Suppressor macrophage treated with lipopolysaccharide for 1 hour (primary cell): ENCODE measurements around the gene KIF3C.
A peak's percentile ranks its signal among the peaks of the same experiment; 100 is the strongest.
"Not testable (repeated sequence)": the region's sequence is repeated elsewhere in the genome, so short reads cannot be mapped to it uniquely, and the experiment has no call there.

Source experiments
- DNase-seq, 3 donors: peaks; one replicate each; pipeline ENCODE4 v3.0.0-alpha.2; 2020 to 2022

The KIF3C gene

GRCh38 chr2:25958611-25959010 is 23.7 kb downstream of the KIF3C start:
- DNase-seq, result not testable (repeated sequence)

DNA sequence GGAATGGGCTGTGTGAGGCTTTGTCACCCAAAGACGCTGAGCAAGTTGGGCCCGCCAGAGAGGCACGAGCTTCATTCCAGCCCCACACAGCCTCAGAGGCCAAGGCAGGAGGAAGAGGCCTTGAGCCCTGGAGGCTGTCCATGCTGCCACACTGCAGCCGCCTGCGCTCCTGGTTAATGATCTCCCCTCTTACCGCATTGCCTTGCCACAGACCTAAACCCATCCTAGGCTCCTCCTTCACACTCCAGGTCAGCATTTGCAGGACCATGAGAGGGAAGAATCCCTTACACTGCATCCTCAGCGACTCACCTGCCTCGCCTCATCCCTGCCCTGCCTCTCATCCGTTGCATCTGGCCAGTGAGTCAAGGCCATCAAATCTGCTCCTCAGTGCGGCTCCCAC is 24.6 kb downstream of the KIF3C start:
- DNase-seq, result no peak

DNA sequence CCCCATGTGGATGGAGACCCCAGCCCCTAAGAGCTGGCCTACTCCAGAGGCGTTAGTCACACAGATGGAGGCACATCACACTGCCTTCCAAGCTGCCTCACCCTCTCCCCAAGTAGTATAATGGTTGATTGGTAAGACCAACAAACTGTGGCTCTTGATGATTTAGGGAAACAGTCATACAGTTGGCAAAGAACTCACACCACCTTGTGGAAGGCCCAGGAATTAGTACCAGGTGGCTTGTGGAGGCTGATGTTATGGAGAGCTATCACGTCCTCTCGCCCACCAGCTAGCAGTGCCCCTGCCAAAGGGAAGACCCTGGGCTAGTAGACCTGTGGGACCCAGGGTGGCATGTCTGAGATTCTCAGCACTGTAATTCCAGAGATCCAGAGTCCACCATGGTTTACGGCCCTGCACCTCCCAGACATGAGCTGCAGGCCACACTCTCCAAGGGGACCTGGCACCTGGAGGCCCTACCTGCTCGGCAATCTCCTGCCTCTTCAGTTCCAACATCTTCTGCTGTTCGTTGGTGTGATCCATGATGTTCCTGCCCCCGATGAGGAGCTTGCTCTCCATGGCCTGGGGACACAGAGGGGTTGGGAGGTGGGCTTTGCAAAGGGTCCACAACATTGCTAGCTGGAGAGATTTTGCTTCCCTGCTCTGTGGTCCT is 26.3 kb downstream of the KIF3C start:
- DNase-seq, result no peak

DNA sequence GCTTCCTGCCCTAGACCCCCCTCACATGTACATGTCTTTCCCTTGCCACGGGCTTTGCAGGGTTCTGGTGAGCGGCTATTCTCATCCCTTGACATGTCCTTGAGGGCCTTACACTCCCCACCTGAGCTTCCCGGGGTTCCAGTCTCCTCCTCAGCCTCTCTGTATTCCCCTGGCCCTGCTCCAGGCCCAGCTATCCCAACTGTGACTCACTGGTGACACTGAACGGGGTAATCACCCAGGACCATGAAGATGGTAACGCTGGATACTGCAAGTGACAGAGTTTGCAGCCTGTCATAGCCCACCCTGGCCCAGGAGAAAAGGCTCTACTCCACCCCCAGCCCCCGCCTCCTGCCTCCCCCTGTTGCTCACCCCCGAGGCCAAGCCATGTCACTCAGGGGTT is 27.3 kb downstream of the KIF3C start:
- DNase-seq, result no peak

- DNase-seq, result no peak
These were observed 28.0 kb downstream of the KIF3C start for GRCh38 chr2:25954199-25954752.

- peak; percentile 80 to 89 (median 87) for DNase-seq
These were observed 31.2 kb downstream of the KIF3C start for GRCh38 chr2:25951071-25951547.

DNA sequence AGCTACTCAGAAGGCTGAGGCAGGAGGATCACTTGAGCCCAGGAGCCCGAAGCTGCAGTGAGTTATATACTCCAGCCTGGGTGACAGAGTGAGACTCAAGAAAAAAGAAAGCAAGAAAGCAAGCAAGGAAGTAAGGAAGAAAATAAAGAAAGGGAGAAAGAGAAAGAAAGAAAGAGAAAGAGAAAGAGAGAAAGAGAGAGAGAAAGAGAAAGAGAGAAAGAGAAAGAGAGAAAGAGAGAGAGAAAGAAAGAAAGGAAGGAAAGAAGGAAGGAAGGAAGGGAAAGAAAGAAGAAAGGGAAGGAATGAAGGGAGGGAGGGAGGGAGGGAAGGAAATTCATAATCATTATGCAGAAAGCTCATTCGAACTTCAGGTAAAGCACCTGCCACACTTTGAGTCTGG is 33.9 kb downstream of the KIF3C start:
- DNase-seq, result no peak

- DNase-seq, result no peak
These were observed 41.3 kb downstream of the KIF3C start for GRCh38 chr2:25941042-25941441.

DNA sequence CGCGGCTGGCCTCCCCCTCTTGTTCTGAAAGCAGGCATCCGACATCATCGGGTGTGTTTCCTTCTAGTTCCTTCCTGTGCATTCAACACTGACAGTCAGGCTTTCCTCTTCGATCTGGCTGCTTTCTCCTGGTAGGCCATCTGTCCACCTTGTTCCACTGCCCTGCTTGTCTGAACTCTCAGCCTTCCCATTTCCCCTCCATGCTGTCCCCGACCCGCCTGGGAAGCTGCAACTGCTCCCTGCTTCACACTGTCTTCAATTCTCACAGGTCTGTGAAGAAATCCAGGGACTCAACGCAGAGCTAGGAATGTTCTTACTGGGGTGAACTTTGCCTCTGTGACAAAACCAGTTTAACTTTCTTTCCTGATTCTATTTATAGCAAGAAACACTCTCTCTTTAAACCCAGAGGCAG is 43.0 kb downstream of the KIF3C start:
- no peak for DNase-seq

GRCh38 chr2:25938345-25938744 is 44.0 kb downstream of the KIF3C start:
- no peak for DNase-seq

DNA sequence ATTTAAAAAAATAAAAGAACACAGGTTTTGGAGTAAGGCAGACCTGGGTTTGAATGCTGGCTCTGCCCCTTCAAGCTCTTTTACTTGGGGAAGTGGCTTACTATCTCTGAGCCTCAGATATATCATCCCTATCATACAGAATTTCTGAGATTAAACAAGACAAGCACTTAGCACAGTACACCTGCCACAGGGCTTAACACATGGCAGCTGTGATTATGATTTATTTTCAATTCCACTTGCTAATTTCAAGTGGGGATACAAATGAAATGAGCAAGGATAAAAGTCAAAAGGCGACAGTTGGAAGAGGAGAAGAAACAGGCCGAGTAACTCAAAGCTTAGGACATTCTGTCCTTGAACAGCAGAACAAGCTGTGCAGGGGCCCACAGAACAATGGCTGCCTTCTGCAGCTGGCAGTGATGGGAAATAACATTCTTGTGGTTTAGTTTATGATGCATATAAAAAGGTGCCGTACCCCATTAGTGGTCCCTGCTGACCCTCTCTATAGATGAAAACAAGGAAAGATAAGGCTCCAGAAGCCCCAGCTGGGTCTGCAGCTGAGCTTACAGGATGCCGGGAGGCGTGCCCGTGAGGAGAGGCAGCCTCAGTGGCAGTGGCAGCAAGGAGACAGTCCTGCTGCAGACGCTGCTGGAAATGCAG is 45.3 kb downstream of the KIF3C start:
- no peak for DNase-seq

DNA sequence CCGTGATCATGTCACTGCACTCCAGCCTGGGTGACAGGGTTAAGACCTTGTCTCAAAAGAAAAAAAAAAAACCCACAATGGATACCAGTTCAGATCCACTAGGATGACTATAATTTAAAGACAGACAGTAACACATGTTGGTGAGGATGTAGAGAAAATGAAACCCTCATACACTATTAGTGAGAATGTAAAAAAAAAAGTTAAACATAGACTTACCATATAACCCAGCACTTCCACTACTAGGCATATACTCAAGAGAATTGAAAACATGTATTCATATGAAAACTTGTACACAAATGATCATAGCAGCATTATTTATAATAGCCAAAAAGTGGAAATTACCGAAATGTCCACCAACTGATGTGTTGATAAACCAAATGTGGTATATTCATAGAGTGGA is 48.7 kb downstream of the KIF3C start:
- no peak for DNase-seq

- no peak for DNase-seq
These were observed 52.4 kb downstream of the KIF3C start for GRCh38 chr2:25929789-25930473.

DNA sequence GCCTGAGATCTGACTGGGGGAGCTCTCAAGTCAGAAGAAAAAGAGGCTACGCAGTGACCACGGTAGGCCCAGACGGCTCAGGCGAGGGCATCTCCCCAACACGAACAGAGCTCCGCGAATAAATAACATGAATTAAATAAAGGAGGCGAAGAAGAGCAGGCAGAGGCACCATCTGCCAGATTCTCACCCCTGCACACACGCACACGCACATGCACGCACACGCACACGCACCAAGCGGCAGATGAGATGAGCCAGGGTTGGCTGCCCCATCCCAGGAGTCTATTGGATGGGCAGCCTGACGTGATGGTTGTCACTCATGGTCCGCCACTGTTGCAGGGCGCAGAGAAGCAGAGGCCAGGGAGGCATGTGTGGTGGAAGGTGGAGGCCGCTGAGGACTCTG is 53.6 kb downstream of the KIF3C start:
- DNase-seq, result no peak

DNA sequence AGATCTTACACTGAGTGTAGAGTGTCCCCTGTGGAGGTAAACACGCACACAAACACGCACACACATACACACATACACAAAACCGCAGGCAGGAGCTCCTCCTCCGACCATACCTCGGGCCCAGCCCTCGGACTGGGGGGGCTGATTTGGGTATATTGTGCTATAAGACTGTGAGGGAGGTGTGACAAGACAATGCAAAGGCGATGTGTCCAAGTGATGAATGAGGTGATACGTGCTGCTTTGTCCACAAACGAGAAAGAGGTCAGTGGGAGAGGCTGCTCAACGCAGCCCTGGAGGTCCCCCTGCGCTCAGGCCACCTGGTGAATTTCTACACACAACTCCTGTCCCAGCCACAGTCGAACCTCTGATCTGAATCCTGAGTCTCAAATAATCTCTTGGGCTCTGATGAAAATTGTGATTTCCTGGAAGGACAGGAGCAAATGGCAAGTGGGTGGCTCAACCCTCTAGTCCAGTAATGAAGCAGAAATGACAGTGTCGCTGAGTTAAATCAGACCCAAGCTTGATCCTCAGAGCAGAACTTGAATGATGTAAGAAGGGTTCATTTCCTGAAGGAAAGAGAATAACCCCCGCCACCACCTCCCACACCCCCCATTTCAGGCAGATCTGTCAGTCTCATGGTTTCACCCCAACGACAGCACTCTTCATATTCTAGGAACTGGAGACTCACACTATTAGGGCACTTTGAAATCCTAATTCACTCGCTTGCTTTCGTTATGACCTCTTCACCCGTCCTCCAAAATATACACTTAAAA is 55.1 kb downstream of the KIF3C start:
- DNase-seq, result peak; percentile 13 to 42 (median 25)

DNA sequence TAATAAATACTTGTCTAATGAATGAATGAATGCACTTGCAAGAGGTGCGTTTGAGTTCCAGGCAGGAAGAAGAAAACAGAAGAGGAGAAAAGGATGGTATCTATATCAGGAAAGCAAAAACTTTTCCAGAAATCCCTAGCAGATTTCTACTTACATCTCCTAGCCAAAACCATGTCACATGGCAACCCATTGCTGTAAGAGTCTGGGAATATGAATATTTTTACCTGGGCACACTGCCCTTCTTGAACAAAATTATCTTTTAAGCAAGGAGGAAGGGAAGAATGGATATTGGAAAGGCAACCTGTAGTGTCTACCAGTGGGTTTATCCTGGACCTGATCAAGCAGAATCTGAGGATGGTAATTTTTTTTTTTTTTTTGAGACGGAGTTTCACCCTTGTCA is 59.8 kb downstream of the KIF3C start:
- no peak for DNase-seq

GRCh38 chr2:25920786-25921415 is 61.4 kb downstream of the KIF3C start:
- DNase-seq, result no peak

- DNase-seq, result peak in 2 of 3 donors; percentile 25 to 33
These were observed 62.0 kb downstream of the KIF3C start for GRCh38 chr2:25920336-25920735.

- no peak for DNase-seq
These were observed 64.5 kb downstream of the KIF3C start for GRCh38 chr2:25917832-25918231.

DNA sequence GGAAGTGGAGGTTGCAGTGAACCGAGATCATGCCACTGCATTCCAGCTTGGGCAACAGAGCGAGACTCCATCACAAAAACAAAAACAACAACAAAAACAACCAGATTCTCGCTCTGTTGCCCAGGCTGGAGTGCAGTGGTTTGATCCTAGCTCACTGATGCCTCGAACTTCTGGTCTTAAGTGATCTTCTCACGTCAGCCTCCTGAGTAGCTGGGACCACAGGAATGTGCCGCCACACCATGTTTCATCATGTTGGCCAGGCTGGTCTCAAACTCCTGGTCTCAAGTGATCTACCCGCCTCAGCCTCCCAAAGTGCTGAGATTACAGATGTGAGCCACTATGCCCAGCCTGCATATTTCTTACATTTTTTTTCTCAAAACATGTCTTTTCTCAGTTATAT is 64.9 kb downstream of the KIF3C start:
- DNase-seq, result not testable (repeated sequence)

- peak in 1 of 3 donors; percentile 15 for DNase-seq
These were observed 66.1 kb downstream of the KIF3C start for GRCh38 chr2:25915944-25916772.
